ENCODE results near the gene KNL1. TPM values are rescaled to one million over a fixed set of nuclear protein-coding genes. Genes with fewer than 3 reads are reported as not detected.

Gene KNL1, protein sequence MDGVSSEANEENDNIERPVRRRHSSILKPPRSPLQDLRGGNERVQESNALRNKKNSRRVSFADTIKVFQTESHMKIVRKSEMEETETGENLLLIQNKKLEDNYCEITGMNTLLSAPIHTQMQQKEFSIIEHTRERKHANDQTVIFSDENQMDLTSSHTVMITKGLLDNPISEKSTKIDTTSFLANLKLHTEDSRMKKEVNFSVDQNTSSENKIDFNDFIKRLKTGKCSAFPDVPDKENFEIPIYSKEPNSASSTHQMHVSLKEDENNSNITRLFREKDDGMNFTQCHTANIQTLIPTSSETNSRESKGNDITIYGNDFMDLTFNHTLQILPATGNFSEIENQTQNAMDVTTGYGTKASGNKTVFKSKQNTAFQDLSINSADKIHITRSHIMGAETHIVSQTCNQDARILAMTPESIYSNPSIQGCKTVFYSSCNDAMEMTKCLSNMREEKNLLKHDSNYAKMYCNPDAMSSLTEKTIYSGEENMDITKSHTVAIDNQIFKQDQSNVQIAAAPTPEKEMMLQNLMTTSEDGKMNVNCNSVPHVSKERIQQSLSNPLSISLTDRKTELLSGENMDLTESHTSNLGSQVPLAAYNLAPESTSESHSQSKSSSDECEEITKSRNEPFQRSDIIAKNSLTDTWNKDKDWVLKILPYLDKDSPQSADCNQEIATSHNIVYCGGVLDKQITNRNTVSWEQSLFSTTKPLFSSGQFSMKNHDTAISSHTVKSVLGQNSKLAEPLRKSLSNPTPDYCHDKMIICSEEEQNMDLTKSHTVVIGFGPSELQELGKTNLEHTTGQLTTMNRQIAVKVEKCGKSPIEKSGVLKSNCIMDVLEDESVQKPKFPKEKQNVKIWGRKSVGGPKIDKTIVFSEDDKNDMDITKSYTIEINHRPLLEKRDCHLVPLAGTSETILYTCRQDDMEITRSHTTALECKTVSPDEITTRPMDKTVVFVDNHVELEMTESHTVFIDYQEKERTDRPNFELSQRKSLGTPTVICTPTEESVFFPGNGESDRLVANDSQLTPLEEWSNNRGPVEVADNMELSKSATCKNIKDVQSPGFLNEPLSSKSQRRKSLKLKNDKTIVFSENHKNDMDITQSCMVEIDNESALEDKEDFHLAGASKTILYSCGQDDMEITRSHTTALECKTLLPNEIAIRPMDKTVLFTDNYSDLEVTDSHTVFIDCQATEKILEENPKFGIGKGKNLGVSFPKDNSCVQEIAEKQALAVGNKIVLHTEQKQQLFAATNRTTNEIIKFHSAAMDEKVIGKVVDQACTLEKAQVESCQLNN (N-terminal part only)
- total RNA-seq (2014; rRNA removed; shearing (Covaris generic); ENCODE audit: low replicate concordance) = 9.9 and 19.8 TPM in 2 replicates

DNA sequence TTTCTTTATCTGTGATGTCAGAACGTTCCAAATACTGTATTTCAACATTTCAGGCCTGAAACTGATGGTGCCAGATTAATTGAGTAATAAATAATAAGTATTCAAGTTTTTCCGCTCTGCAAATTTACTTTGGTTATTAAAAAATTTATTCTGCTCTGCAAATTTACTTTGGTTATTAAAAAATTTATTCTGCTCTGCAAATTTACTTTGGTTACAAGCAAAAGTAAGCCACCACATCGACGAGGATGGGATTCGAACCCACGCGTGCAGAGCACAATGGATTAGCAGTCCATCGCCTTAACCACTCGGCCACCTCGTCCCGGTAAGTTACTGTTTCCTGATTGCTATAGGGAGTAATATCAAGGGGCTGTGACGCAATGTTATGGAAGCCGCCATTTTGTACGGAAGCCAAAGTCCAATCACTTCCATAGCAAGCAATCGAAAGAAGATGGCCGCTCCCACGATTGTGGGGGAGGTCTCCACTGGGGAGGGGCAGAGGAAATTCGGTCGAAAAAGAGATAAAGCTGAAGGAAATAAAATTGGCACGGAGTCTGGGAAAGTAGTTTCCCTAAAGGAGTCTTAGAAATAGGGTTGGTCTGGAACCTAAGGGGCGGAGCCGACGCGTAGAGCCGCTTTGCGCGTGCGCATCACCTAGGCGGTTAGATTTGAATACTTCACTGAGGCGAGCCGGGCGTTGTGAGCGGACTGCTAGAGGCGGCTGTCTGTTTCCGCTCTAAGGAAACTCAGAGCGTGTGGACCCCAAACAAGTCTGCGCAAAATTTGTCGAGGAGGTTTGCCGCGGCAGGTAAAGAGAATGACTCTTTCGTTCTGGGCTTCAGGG, at the start of gene KNL1:
TSS of gene KNL1 (plus strand) at position 662 of the 841 bp plus-strand sequence. CDS start 8,683 bp downstream, outside the sequence.
- DNase-seq (ENCODE audit: low read depth) = peak; percentile 96
- in situ Hi-C loops (cut with HindIII; ENCODE audit: low pct_unique_long_range_greater_than_20kb, low sequenced_read_pairs) = no loop called here

DNA sequence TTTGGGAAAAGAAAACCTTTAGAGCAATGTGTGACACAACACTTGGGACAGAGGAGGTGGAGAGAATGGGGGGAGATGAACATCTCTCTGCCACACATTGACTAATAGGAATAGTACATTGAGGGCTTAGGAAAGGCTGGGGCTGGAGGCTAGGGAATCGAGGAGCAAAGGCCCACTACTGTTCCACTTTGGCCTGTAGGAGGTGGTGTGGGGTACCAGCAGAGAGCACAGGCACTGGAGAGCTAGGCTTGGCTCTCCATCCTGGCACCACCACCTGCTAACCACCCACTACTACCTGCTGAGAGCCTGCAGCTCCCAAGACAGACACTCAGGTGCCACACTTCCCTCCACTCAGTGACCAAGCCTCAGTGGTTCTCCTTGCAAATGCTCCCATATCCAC, 48.6 kb upstream of the KNL1 start:
- in situ Hi-C loops (cut with HindIII; ENCODE audit: low pct_unique_long_range_greater_than_20kb, low sequenced_read_pairs) = no loop called here
- no peak for DNase-seq (ENCODE audit: low read depth)

DNA sequence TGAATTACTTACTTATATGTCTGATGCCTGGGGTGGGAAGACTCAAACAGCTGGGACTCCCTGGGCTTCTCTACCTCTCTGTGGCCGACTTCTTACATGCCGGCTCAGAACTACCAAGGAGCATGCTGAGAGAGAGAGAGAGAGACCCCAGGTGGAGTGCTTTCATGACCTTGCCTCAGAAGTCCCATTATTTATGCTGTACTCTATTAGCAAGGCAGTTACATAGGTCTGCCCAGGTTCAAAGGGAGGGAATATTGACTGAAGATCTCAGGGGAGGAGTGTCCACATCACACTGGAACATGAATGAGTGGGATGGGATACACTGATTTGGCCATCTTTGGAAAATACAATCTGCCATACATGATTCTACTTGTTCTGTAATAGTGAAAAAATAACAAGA, 45.4 kb upstream of the KNL1 start:
- in situ Hi-C loops (cut with HindIII; ENCODE audit: low pct_unique_long_range_greater_than_20kb, low sequenced_read_pairs) = no loop called here

DNA sequence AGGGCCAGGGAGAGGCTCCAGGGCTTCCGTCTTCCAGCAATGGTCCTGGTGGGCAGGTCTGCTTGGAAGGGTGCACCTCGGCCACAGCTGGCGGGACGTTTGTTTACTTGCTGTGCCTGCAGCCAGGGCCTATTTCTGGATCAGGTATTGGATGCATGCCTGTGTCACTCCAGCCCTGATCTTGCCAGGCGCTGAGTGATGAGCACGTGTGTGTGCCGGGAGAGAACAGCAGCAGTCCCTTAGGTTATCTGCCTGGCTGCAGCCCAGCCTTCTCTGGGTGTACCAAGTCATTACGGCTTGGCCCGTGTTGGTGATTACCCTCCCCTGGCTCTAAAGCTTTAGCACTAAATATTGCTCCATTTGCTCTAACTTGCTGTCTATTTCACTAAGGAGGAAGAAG, 44.2 kb upstream of the KNL1 start:
- DNase-seq (ENCODE audit: low read depth) = no peak
- in situ Hi-C loops (cut with HindIII; ENCODE audit: low pct_unique_long_range_greater_than_20kb, low sequenced_read_pairs) = no loop called here

More for the DNA sequence above, 45.4 kb upstream of the KNL1 start:
- no peak for DNase-seq (ENCODE audit: low read depth)

DNA sequence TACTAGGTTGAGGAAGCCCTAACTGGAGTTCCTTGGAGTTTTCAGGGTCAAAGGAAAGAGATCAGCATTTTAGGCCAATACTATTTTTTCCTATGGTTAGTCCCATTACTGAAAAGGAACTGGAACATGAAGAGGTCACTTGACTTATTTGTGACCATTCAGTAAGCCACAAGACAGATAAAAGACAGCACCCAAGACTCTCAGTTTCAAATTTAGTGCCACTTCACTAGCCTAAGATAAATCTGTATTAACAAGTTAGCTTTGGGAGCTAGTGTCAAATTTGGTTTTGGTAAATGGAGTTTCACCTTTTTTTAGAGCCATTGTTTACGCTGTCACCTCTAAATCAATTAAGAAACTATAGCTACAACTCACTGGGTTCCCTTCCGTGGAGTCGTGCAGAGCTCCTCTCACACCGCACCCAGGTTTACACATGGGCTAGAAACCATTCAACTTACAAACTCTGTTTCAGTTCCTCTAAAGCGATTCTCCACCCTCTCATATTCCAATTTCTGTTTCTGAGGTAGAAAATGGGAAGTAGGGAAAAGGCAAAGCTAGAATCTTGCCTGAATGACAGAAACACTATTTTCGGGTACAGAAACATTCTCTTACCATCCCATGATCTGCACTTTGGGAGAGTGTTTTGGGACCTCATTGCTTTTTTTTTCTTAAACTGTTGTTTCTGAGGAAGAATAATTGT, 43.6 kb upstream of the KNL1 start:
- no peak for DNase-seq (ENCODE audit: low read depth)
- in situ Hi-C loops (cut with HindIII; ENCODE audit: low pct_unique_long_range_greater_than_20kb, low sequenced_read_pairs) = no loop called here

DNA sequence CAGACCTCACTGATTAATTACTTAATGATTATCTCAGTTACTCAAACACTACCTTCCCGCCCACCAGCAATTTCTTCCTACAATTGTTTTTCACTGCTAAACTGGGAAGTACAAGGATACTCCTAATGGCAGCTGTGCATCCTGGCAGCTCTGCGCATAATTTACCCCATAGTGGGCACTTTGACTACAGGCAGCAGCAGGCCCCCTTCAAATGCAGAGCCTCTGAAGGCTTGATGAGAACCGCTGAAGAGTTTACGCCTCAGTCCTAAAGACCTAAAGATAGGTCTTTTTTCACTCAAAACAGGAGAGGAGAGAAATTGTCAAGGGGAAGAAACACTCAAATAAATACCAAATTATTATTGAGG, 39.9 kb upstream of the KNL1 start:
- in situ Hi-C loops (cut with HindIII; ENCODE audit: low pct_unique_long_range_greater_than_20kb, low sequenced_read_pairs) = no loop called here
- DNase-seq (ENCODE audit: low read depth) = no peak

DNA sequence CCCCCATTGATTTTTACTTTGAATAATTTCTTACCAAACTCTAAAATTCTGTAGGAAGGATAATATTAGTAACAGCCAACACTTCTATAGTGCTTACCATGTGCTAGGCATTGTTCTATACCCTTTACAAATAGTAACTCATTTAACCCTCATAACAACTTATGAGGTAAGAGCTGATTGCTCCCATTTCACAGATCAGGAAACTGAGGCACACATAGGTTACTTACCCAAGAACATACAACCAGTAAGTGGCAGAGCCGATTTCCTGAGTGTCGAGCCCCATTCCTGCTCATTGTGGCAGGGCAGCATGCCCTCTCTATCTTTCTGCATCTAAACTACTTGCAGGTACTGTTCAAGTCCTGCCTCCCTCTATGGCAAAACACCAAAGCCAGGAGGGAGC, 38.2 kb upstream of the KNL1 start:
- no peak for DNase-seq (ENCODE audit: low read depth)
- in situ Hi-C loops (cut with HindIII; ENCODE audit: low pct_unique_long_range_greater_than_20kb, low sequenced_read_pairs) = no loop called here

DNA sequence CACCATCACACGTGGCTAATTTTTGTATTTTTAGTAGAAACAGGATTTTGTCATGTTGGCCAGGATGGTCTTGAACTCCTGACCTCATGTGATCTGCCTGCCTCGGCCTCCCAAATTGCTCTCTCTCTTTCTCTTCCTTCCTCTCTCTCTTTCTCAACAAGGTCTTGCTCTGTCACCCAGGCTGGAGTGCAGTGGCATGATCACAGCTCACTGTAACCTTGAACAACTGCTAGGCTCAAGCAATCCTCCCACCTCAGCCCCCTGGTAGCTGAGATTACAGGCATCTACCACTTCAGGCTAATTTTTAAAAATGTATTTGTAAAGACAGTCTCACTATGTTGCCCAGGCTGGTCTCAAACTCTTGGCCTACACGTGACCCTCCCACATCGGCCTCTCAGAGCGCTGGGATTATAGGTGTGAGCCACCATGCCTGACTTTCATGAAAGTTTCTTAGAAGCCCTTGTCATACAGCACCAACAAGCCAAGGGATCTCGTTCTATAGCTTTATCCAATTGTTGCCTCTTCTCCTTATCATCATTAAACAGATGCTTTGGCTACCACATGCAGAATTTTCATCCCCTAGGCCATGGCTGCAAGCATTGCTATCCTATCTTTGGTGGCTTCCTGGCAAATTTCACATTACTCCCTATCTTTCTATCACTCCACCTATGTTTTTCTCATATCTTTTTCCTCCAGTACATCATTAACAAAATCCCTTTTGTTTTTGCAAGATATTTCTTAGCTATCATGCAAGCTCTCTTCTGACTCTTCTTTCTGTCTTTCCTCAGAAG, 34.9 kb upstream of the KNL1 start:
- in situ Hi-C loops (cut with HindIII; ENCODE audit: low pct_unique_long_range_greater_than_20kb, low sequenced_read_pairs) = no loop called here
- no peak for DNase-seq (ENCODE audit: low read depth)

DNA sequence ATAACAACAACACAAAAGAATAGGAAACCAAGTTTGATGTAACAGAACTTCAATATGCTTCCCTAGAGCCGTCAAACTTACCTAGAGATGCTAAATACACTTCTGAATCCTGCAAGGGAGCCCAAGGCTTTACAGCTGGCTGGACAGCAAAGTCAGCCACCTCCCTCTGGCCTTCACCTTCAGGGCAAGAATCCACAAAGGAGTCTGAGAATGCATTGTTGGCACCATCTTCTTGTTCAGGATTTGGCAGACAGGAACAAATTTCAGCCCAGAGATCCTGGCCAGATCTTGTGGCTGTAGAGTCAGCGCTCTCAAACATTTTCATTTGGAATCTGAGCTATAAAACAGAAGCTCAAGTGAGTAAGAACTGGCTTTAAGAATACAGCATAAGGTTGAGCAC, 31.4 kb upstream of the KNL1 start:
- in situ Hi-C loops (cut with HindIII; ENCODE audit: low pct_unique_long_range_greater_than_20kb, low sequenced_read_pairs) = no loop called here

DNA sequence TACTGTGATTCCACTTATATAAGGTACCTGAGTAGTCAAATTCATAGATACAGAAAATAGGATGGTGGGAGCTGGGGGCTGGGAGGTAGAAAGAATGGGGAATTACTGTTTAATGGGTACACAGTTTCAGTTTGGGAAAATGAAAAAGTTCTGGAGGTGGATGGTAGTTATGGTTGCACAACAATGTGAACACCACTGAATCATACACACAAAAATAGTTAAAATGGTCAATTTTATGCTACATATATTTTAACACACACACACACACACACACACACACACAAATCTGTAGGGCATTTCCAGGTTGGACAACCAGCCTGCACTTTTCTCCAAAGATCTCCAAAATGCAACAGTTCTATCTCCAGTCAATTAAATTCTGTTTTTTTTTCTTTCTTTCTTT, 30.6 kb upstream of the KNL1 start:
- DNase-seq (ENCODE audit: low read depth) = no peak
- in situ Hi-C loops (cut with HindIII; ENCODE audit: low pct_unique_long_range_greater_than_20kb, low sequenced_read_pairs) = no loop called here

More for the DNA sequence above, 31.4 kb upstream of the KNL1 start:
- DNase-seq (ENCODE audit: low read depth) = no peak

DNA sequence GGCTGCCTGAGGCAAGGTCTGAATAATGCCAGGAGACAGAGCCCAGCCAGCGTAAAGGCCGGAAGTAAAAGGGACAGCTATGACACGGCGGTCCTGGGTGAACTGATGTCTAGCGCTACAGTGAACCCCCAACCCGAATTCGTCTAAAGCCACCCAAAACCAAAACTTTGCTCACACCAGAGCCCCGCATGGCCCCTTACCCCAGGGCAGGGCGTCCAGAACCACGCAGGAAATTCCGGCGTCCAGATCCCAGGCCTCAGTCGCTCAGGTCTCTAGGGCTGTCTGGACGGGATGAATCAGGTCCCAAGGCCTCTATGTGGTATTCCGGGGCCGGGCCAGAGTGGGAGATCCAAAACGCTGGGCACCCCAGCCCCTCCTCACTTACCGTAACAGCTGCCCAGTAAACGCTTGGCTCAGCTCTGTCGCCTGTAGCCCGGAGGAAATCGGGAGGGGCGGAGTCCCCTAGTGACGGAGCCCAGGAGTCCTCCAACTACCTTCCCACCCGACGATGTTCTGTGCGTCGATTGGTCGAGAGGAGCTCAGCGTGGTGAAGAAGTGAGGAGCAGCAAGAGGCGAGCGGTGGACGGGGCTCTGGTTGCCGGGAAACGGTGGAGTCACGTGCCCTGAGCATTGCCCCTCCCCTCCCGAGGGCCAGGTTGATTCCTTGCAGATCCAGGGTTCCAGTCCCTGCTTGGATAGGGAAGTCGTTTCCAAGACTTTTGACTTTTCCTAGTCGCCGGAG, 29.3 kb upstream of the KNL1 start, which contains the start of gene CCDC32:
TSS of gene CCDC32 (minus strand) at position 452 of the 742 bp plus-strand sequence. CDS start 2,027 bp downstream, outside the sequence.
- peak; percentile 97 for DNase-seq (ENCODE audit: low read depth)
- in situ Hi-C loops (cut with HindIII; ENCODE audit: low pct_unique_long_range_greater_than_20kb, low sequenced_read_pairs) = no loop called here

DNA sequence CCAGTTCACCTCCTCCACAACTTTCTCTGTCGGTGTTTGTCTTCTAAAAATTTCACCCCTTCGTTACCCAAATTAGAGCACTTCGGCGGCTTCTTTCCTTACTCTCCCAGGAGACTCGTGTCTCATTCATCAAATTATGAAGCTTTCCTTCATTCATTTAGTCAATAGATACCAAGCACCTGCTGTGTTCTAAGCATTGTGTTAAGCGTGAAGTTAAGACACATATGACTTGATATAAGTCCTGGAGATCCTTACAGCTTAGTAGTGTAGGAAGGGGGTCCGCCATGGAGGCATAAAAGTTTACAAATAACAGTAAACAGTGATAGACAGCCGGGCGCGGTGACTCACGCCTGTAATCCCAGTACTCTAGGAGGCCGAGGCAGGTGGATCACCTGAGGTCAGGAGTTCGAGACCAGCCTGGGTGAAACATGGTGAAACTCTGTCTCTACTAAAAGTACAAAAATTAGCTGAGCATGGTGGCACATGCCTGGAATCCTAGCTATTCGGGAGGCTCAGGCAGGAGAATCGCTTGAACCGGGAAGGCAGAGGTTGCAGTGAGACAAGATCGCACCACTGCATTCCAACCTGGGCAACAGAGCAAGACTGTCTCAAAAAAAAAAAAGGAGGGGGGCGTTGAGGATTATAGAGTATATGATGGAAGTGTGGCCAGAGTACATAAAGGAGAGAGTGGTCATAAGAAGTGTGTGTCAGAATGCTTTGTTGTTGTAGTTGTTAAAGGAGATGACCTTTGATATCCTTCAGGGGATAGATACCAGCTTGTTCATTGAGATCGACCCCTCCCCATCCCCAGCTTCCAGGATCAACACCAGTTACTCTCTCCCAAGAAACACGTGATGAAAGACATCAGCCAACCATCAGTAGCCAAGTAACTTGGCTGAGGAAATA, 28.5 kb upstream of the KNL1 start:
- in situ Hi-C loops (cut with HindIII; ENCODE audit: low pct_unique_long_range_greater_than_20kb, low sequenced_read_pairs) = no loop called here
- DNase-seq (ENCODE audit: low read depth) = no peak

DNA sequence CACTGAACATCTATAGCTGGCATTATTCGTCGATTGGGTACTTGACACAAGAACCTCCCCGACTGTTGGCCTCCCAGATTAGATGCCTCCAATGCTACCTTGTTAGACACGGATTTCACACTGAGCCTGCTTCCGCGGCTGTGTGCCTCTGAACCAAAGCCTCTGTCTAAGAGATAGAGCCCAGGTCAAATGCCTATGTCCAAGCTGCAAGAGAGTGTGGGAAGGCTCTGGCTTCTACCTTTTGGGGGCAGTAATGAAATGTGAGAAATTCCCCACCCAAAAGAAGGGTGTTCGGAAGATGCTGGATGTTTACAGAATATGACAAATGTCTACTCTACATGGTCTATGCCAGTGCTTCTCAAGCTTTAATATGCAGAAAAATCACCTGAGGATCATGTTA, 26.9 kb upstream of the KNL1 start:
- in situ Hi-C loops (cut with HindIII; ENCODE audit: low pct_unique_long_range_greater_than_20kb, low sequenced_read_pairs) = no loop called here
- peak; percentile 18 for DNase-seq (ENCODE audit: low read depth)

DNA sequence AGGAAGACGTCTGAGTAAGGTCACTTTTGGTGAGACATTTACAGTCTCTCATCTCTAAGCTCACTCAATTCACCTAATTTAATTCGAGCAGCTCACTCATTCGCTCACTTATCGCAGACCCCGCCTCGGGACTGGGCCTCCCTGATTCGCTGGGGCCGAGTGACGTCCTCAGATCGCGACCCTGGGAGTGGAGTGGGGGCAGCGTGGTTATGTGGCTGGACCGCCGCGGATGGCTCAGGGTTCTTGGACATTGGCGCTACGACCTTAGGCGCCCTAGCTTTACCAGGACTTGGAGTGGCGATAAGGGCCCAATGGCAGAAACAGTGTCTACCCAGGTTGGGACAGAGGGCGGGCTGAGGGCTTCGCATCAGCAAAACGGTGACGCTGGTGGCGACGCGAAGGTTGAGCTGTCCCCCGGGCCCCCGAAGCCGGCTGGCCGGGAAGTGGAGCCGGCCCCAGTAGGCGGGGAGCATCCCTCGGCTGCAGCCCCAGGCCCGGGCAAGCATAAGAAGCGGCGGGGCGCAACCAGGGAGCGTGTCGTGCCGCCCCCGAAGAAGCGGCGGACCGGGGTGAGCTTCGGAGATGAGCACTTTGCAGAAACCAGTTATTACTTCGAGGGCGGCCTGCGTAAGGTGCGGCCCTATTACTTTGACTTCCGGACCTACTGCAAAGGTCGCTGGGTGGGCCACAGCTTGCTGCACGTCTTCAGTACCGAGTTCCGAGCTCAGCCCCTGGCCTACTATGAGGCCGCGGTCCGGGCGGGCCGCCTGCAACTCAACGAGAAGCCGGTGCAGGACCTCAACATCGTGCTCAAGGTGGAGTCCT, 24.7 kb upstream of the KNL1 start, which contains the start of gene RPUSD2:
TSS of gene RPUSD2 (plus strand) at position 171 of the 825 bp plus-strand sequence. CDS start at position 210, 39 bp downstream.
- DNase-seq (ENCODE audit: low read depth) = peak; percentile 82
- in situ Hi-C loops (cut with HindIII; ENCODE audit: low pct_unique_long_range_greater_than_20kb, low sequenced_read_pairs) = no loop called here

Data from Caki2 (cell line).